Hematopoietic multipotent progenitor cell treated with erythropoietin and hydrocortisone succinate and interleukin-3 and kit ligand, for 17 days (in vitro differentiated cells): ENCODE data around the gene LVRN.
"Not testable (repeated sequence)": the region's sequence is repeated elsewhere in the genome, so short reads cannot be mapped to it uniquely, and the experiment has no call there.

Source experiments
- DNase-seq: peaks from one replicate; pipeline ENCODE4 v3.0.0-alpha.2; 2015; ENCODE audit warnings: low spot score

The LVRN gene

DNA sequence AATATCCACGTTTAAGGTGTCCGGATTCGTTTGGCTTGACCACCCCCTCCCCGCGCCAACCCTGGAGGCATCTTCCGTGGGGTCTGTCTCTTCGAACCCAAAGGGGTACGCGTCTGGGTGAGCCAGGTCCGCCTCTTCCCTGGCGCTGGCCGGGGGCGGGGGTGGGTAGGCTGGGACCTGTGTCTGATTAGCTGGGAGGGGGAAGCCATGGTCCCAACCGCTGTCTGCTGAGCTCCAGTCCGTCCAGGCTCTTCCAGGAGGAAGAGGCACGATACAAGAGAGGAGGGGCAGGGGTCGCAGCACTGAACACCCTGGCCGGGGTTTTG lies at the start of gene LVRN:
TSS of gene LVRN (plus strand) at position 237 of the 326 bp plus-strand sequence. CDS start 143 bp downstream, outside the sequence.
- DNase-seq, result no peak

DNA sequence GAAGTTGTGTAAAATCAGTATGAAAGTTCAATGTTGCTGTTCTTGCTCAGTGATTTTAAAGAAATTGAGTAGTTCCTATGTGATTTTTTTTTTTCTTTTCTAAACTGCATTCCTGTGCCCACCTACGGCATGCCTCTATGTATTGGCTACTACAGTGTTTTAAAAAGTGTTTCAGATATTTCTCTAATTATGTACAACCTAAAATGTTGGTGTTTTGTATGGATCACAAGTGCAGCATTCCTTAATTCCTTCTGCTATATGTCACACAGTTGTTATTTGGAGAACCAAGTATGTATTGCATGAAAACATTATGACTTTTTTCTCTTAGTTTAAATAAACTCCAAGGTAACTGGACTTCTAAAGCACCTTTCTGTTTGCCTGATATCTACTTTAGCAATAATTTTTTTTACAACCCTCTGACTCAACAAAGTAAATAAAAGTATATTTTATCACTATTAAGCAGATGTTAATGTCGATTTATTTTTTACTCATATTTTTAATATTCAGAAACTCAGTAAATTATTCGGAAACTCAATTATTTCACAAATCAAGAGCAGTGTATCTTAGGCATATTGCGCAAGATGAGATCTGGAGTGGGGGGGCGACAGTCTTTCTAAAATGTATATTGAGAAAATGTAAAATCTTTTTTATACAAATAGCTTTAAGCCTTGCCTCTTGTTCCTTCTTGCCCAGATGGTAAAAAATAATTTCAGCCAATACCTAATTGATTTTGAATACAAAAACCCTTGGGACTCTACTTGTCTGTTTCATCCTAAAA lies 48.5 kb upstream of the LVRN start:
- peak; percentile 7 for DNase-seq

DNA sequence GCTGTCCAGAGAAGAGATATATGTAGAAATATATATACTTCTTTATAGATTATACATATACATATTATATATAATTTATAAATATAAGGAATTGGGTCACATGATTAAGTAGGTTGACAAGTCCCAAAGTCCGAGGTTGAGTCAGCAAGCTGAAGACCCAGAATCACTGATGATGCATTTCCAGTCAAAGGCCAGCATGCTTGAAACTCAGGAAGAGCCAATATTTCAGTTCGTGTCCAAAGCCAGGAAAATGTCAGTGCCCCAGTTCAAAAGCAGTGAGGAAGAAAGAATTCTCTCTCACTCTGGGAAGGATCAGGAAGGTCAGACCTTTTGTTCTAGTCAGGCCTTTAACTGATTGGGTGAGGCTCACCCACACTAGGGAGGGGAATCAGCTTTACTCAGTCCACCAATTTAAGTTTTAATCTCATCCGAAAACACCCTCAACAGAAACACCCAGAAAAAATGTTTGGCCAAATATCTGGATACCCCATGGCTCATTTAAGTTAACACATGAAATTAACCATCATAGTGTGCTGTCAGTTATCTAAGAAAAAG lies 42.0 kb upstream of the LVRN start:
- no peak for DNase-seq

- not testable (repeated sequence) for DNase-seq
These were observed 33.5 kb upstream of the LVRN start for GRCh38 chr5:115928578-115929407.

- DNase-seq, result not testable (repeated sequence)
These were observed 32.1 kb upstream of the LVRN start for GRCh38 chr5:115930171-115930570.

GRCh38 chr5:115930630-115931337 lies 31.5 kb upstream of the LVRN start:
- no peak for DNase-seq

DNA sequence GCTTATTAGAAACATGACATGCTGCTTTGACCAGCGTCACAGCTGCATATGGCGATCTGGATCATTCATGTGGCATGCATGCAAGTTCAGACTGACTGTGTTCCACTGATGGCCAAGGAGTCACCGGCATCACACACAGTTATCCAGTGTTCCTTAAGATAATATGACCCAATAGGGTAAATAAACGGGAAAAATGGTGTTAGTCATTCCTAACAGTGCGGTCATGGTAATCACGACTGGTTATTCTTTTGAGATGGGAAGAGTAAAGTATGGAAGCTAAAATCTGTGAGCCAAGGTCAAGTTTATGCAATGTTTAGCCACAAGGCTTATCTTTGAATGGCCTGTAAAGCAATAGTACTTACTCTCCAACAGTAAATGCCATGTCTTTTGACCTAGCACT lies 29.3 kb upstream of the LVRN start:
- no peak for DNase-seq

DNA sequence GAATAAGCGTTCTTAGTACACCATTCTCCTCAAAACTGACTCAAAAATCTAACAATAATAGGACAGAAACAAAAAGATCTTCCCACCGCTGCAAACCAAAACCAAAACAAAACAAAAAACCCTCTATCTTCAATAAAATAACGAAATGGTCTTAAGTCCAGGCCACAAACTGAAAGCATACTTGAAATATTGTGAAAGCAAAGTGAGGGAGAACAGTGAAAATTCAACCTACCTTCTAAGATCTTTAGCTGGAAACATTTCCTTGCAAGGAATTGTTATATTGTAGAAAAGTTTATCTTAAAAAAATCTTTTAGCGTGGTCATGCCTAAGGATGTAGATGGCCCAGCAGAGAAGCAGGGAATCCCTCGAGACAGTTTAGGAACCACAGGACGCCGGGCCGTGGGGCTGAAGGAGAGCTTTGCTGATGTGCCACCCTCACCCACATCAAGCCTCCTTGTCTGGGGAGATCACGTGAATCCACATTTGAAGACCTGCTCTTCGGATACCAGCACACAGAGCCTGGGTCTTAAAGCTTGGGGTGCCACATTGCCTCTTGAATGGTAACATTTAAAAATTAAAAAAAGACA lies 27.8 kb upstream of the LVRN start:
- DNase-seq, result no peak

DNA sequence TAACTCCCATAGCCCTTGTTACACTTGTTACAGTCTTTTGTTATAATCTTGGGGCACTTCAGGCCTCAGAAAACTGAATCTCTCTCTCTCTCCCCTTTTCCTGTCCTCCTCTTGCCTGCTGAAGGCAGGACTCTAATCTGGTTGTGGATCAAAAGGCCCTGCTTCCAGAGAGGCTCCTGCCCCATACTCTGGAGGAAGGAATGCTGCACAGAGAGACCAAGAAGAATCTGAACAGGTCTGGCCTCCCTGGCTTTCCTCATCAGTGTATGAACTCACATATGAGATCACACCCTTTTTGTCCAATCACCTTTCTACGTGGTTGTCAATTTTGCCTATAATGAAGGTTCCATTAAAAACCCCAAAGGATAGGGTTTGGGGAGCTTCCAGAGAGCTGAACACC lies 26.2 kb upstream of the LVRN start:
- no peak for DNase-seq

GRCh38 chr5:115939059-115939458 lies 23.2 kb upstream of the LVRN start:
- no peak for DNase-seq

DNA sequence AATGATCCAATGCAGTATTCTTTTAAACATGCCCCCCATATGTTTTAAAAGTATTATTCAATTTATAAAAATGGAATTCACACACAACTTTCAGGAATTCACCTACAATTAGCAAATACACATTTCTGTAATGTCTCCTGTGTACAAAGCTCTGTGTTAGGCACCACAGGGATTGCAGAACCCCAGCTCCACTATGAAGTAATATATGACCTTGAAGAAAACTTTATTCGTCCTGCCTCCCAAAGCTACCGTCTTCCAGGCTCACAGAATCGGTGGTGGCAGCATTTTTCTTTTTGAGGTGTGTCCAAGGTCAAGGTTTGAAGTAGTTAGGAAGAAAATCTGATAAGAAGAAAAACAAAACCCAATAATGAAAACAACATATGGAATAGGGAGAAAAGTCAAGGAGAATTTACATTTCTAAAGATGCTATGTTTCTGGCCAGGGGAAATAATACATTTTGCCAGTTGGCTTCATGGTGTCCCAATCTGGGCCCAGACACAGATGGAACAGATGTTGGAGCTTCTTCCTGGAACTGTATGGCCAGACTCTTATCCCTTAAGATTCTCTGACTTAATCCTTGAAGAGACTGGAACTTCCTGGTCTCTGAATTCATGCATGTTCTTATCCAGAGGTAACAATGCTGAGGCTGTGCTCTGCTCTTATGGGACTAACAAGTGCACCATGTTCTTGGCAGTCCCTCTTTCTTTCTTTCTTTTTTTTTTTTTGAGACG lies 22.0 kb upstream of the LVRN start:
- no peak for DNase-seq

DNA sequence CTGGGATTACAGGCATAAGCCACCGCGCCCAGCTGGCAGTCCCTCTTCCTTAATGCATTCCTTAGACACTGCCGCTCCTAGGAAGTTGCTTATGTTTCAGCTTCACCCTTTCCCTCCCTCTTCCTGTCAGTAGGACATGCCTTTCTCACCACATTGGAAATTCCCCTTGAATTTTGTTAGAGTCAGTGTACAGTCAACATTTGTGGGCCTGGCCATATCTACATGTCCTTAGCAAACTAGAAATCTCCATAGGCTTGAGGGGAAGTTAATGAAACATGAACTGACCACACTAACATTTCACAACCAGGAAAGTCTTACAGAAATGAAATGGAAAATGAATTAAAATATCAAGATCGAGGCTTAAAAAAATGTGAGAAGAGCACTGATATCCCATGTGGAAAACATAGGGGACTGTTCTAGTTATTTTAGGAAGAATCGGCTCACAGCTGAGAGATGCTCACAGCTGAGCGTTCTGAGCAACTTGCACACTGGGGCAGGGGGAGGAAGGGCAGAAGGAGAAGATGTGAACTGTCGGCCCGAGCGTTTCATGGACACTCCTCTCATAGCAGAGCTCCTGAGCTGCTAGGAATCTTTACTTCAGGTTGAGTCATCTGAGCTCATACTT lies 21.1 kb upstream of the LVRN start:
- no peak for DNase-seq

DNA sequence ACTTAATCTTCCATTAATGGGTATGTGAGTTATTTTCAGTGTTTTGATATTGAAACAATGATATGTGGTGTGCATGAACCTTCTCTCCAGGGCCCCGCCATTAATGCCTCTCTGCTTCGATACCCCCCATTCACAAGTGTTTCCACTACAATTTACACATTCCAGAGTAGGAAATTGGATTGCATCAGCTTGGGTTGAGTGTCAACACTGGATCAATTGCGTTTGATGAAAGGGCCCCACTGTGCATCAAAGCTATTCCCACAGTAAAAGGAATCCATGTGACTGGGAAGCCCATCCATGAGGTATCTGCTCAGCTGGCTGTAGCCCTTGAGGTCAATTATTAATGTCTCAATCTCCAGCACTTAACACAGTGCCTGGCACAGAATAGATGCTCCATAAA lies 17.8 kb upstream of the LVRN start:
- DNase-seq, result no peak

DNA sequence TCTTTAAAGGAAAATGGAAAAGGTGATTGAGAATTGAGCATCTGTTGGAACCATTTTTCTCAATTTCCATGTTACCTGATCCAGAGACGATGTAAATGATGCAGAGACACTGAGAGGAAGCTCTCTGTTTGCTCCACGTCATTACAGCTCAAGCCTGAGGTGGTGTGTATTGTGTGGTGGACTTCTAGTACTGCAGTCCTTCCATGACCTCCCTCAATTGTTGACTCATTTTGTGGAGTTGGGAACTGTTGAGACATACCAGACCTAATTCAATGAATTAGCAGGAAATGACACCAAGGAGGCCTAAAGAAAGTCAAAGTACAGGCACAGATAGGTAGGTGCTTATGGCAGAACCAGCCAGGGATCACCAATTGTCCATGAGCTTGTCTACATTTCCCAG lies 15.6 kb upstream of the LVRN start:
- DNase-seq, result no peak

GRCh38 chr5:115947260-115947659 lies 15.0 kb upstream of the LVRN start:
- no peak for DNase-seq

GRCh38 chr5:115948091-115948534 lies 14.2 kb upstream of the LVRN start:
- no peak for DNase-seq

GRCh38 chr5:115949096-115949495 lies 13.2 kb upstream of the LVRN start:
- DNase-seq, result no peak

DNA sequence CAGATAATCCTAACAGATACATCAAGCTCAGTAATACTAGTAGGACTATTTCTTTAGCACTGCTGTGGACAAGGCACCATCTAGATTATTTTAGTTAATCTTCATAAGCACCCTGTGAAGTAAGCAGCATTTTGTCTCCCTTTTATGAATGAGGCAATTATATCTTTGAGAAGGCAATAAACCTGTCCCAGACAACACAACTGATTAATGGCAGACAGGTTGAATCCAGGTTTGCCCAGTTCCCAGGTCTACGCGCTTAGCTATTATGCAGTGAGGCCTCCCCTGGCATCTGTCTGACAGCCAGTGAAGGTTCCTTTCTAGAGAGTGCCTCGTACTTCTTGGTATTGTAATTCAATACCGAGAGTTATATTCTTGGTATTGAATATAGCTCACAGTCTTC lies 9.7 kb upstream of the LVRN start:
- DNase-seq, result no peak

DNA sequence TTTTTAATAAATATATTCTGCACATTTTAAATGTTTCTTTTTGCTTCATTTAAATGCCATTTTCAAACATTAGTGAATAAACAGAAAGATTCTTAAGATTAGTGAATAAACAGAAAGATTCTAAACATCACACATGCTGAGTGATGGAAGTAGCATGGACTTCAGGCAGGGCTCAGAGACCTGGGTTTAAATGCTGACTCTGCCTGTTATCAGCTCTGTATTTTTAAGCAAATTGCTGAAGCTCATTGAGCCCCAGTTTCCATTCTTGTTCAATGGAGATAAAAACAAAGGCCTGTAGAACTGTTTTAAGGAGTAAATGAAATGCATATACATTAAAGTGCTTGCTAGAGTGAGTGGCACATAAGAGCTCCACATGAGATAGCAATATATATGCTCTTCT lies 8.1 kb upstream of the LVRN start:
- no peak for DNase-seq

- DNase-seq, result no peak
These were observed 5.3 kb upstream of the LVRN start for GRCh38 chr5:115956957-115957356.
